GM18502 (cell line): Measurements from ENCODE around the gene SFTPB.
A peak's percentile ranks its signal among the peaks of the same experiment; 100 is the strongest.
"Not testable (repeated sequence)": the region's sequence is repeated elsewhere in the genome, so short reads cannot be mapped to it uniquely, and the experiment has no call there.

ENCODE experiments used
- ATAC-seq: cut with Tn5 transposase; IDR thresholded peaks from one replicate; pipeline ENCODE4 v1.9.1; 2021; ENCODE audit warnings: mild to moderate bottlenecking; ENCODE audit not compliant: unreplicated experiment, poor library complexity

Gene SFTPB

GRCh38 chr2:85619617-85620016 is 48.4 kb downstream of the SFTPB start:
- ATAC-seq, result no peak

- ATAC-seq, result not testable (repeated sequence)
Measured at GRCh38 chr2:85617723-85618122, 50.3 kb downstream of the SFTPB start.

- no peak for ATAC-seq
Measured at GRCh38 chr2:85615413-85615728, 52.6 kb downstream of the SFTPB start.

- ATAC-seq, result not testable (repeated sequence)
Measured at GRCh38 chr2:85614757-85615156, 53.2 kb downstream of the SFTPB start.

GRCh38 chr2:85613717-85614515 is 54.1 kb downstream of the SFTPB start:
- no peak for ATAC-seq

GRCh38 chr2:85611705-85612587 is 56.1 kb downstream of the SFTPB start, which contains the start of gene C2orf68:
Gene C2orf68, minus strand, starts transcription at chr2:85612066. Its CDS starts 82 bp downstream, at chr2:85611984.
- ATAC-seq, result peak; percentile 78

GRCh38 chr2:85611217-85611704 is 56.7 kb downstream of the SFTPB start:
- ATAC-seq, result no peak
